Neural cell (in vitro differentiated cells): Measurements from ENCODE around the gene SLC10A7.

Experiments used
- MXI1 ChIP-seq: fragments of 450-650 bp; conservative IDR thresholded peaks from 2 replicates; pipeline ENCODE4 v1.6.1; 2014; ENCODE audit warnings: antibody characterized with exemption, mild to moderate bottlenecking; ENCODE audit not compliant: poor library complexity, severe bottlenecking
- POLR2AphosphoS5 ChIP-seq: IDR thresholded peaks from 2 replicates; pipeline ENCODE4 v1.6.1; 2012
- TF ChIP-seq, protein P1 (sequence below): fragments of 450-650 bp; IDR thresholded peaks from 2 replicates; pipeline ENCODE4 v1.5.1; 2014; ENCODE audit warnings: antibody characterized with exemption, mild to moderate bottlenecking, moderate library complexity; ENCODE audit not compliant: poor library complexity, severe bottlenecking

GRCh38 chr4:146318894-146319293 is 202.8 kb downstream of the SLC10A7 start:
- TF ChIP-seq, protein P1, sequence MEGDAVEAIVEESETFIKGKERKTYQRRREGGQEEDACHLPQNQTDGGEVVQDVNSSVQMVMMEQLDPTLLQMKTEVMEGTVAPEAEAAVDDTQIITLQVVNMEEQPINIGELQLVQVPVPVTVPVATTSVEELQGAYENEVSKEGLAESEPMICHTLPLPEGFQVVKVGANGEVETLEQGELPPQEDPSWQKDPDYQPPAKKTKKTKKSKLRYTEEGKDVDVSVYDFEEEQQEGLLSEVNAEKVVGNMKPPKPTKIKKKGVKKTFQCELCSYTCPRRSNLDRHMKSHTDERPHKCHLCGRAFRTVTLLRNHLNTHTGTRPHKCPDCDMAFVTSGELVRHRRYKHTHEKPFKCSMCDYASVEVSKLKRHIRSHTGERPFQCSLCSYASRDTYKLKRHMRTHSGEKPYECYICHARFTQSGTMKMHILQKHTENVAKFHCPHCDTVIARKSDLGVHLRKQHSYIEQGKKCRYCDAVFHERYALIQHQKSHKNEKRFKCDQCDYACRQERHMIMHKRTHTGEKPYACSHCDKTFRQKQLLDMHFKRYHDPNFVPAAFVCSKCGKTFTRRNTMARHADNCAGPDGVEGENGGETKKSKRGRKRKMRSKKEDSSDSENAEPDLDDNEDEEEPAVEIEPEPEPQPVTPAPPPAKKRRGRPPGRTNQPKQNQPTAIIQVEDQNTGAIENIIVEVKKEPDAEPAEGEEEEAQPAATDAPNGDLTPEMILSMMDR: no peak
- no peak for TF ChIP-seq POLR2AphosphoS5
- no peak for TF ChIP-seq MXI1
